Lung (tissue), 12 donors: ENCODE results near the gene VRK2. TPM values are rescaled to one million over a fixed set of nuclear protein-coding genes. Genes with fewer than 3 reads are reported as not detected.
"Not testable (repeated sequence)": the region's sequence is repeated elsewhere in the genome, so short reads cannot be mapped to it uniquely, and the experiment has no call there.

Experiments
- ATAC-seq: fragments of 200-7000 bp; cut with Tn5 transposase; one replicate; pipeline ENCODE4 v1.9.1; 2020; ENCODE audit warnings: moderate number of reproducible peaks; ENCODE audit not compliant: insufficient read depth, low FRiP score
- DNase-seq, 3 donors: peaks; one replicate each; pipeline ENCODE4 v3.0.0-alpha.2; 2013 to 2017
- H3K27ac ChIP-seq, 2 donors: one replicate each; pipeline ENCODE4 v1.5.1; 2013; ENCODE audit warnings: mild to moderate bottlenecking in 2 of 2, moderate library complexity in 2 of 2, control low read depth in 1 of 2, inconsistent platforms in 1 of 2, low read depth in 1 of 2, low read length in 1 of 2
- H3K27me3 ChIP-seq, 3 donors: one replicate each; pipeline ENCODE4 v1.5.1; 2013; ENCODE audit warnings: low read length in 2 of 3; ENCODE audit not compliant: control insufficient read depth in 3 of 3, insufficient read depth in 3 of 3
- H3K36me3 ChIP-seq, 4 donors: one replicate each; pipeline ENCODE4 v1.5.1; 2013; ENCODE audit warnings: low read length in 4 of 4, mild to moderate bottlenecking in 1 of 4, moderate library complexity in 1 of 4; ENCODE audit not compliant: control insufficient read depth in 4 of 4, insufficient read depth in 4 of 4
- H3K4me1 ChIP-seq, 5 donors: one replicate each; pipeline ENCODE4 v1.5.1; 2013; ENCODE audit warnings: low read length in 5 of 5, mild to moderate bottlenecking in 2 of 5, moderate library complexity in 1 of 5; ENCODE audit not compliant: control insufficient read depth in 5 of 5, insufficient read depth in 5 of 5
- H3K4me3 ChIP-seq: one replicate; pipeline ENCODE4 v1.5.1; 2013; ENCODE audit warnings: mild to moderate bottlenecking, control low read depth, moderate library complexity
- H3K9ac ChIP-seq, 2 donors: one replicate each; pipeline ENCODE4 v1.5.1; 2013; ENCODE audit warnings: low read length in 2 of 2, control low read depth in 1 of 2; ENCODE audit not compliant: insufficient read depth in 1 of 2
- H3K9me3 ChIP-seq, 4 donors: one replicate each; pipeline ENCODE4 v1.5.1; 2013; ENCODE audit warnings: low read length in 3 of 4, mild to moderate bottlenecking in 1 of 4, moderate library complexity in 1 of 4; ENCODE audit not compliant: control insufficient read depth in 4 of 4, insufficient read depth in 3 of 4
- WGBS, 2 donors: extraction: QIAGEN DNeasy Blood & Tissue Kit; methylation state at CpG; one replicate each; pipeline ENCODE4 v1.1.7; 2013; 5-methylcytosine and 5-hydroxymethylcytosine counted together
- polyA plus RNA-seq, 2 donors: library from polyadenylated mRNA; stranded (reverse); fragments of 200-250 nt; gene quantifications; one replicate each; pipeline ENCODE4 v1.2.1, GENCODE V29; 2013
- total RNA-seq, 2 donors: library from RNA; depleted of rRNA in 1 of 2; stranded (reverse); fragments of >200 nt in 1 of 2; gene quantifications; one replicate each; pipeline ENCODE4 v1.2.1, GENCODE V29; 2014 to 2021
- TF ChIP-seq, protein P1 (sequence below): IDR thresholded peaks from 2 replicates; pipeline ENCODE4 v1.5.1; 2012; ENCODE audit warnings: mild to moderate bottlenecking; ENCODE audit errors: control extremely low read depth, extremely low read depth
- donor health status: control.
- donor health status: control.
- donor health status: Bipolar disorder and iron deficiency.
- donor health status: healthy.
- donor health status: DM: yes; HTN: yes; CAD: no.

VRK2 gene
- total and polyA plus RNA-seq, 4 donors = 11.2 to 25.4 (median 14.7) TPM

DNA sequence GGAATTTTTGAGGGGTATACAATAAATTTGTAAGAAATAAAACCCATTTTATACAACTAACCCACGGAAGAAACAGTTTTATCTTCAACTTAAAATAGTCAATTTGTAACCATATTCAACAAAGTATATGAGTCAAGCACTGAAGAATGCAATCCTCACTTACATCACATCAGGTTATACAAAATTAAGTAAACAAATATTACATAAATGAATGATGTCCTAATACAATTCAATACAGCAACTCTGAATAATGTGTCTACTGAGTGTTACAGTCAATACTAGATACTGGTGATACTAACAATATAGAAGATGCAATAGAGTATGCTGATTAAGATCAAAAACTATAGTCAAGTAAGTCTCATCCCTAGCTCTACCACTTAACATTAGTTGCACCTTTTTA, 135.9 kb downstream of the VRK2 start:
- H3K27me3 ChIP-seq = no peaks in the 10 kb centered on the region
- no peak for DNase-seq
- TF ChIP-seq, protein P1, sequence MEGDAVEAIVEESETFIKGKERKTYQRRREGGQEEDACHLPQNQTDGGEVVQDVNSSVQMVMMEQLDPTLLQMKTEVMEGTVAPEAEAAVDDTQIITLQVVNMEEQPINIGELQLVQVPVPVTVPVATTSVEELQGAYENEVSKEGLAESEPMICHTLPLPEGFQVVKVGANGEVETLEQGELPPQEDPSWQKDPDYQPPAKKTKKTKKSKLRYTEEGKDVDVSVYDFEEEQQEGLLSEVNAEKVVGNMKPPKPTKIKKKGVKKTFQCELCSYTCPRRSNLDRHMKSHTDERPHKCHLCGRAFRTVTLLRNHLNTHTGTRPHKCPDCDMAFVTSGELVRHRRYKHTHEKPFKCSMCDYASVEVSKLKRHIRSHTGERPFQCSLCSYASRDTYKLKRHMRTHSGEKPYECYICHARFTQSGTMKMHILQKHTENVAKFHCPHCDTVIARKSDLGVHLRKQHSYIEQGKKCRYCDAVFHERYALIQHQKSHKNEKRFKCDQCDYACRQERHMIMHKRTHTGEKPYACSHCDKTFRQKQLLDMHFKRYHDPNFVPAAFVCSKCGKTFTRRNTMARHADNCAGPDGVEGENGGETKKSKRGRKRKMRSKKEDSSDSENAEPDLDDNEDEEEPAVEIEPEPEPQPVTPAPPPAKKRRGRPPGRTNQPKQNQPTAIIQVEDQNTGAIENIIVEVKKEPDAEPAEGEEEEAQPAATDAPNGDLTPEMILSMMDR = no peak
- no peak for ATAC-seq
- H3K27ac ChIP-seq = no peak overlapping the region
- H3K9ac ChIP-seq = no peak overlapping the region
- H3K4me1 ChIP-seq = no peaks in the 10 kb centered on the region
- H3K4me3 ChIP-seq = no peak overlapping the region
- 90 to 95% methylated on average over 1 of the region's 1 CpG for WGBS, 2 donors
- H3K9me3 ChIP-seq = no peaks in the 10 kb centered on the region
- H3K36me3 ChIP-seq = peaks cover 0 to 14% (median 0%) of the 10 kb centered on the region in 4 donors

DNA sequence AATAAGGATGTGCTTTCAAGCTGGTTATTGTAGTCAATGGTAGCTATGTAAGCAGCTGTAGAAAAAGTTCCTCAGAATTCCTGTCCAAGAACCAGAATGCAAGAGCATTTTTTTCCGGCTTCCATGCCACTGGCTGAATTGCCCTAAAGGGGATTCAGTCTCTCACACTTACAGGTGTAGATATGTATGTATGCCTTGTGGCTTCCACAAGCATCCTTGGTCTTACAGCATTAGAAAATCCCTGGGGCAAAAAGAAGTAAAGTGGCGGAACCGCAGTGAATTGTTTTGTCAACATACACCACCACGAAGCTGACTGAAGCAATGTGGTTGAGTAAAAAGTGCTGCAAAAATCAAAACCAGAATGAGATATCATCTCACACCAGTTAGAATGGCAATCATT, 139.9 kb downstream of the VRK2 start:
- H3K4me1 ChIP-seq = no peaks in the 10 kb centered on the region
- H3K4me3 ChIP-seq = no peak overlapping the region
- no peak overlapping the region for H3K27ac ChIP-seq
- no peak overlapping the region for H3K9ac ChIP-seq
- WGBS, 2 donors = 84% methylated on average over 4 of the region's 4 CpGs
- ATAC-seq (no peak), DNase-seq (no peak)
- H3K9me3 ChIP-seq = no peaks in the 10 kb centered on the region
- H3K27me3 ChIP-seq = no peaks in the 10 kb centered on the region
- peaks cover 0 to 11% (median 2%) of the 10 kb centered on the region in 4 donors for H3K36me3 ChIP-seq
- TF ChIP-seq, protein P1 = no peak

DNA sequence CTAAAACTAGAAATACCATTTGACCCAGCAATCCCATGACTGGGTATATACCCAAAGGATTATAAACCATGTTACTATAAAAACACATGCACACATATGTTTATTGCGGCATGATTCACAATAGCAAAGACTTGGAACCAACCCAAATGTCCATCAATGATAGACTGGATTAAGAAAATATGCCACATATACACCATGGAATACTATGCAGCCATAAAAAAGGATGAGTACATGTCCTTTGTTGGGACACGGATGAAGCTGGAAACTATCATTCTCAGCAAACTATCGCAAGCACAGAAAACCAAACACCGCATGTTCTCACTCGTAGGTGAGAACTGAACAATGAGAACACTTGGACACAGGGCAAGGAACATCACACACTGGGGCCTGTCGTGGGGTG, 140.4 kb downstream of the VRK2 start:
- peaks cover 0 to 11% (median 2%) of the 10 kb centered on the region in 4 donors for H3K36me3 ChIP-seq
- 93 to 98% methylated on average over 6 of the region's 6 CpGs for WGBS, 2 donors
- H3K4me1 ChIP-seq, H3K9ac ChIP-seq, DNase-seq, H3K4me3 ChIP-seq, H3K27me3 ChIP-seq, H3K27ac ChIP-seq, H3K9me3 ChIP-seq, ATAC-seq: not testable (repeated sequence)

DNA sequence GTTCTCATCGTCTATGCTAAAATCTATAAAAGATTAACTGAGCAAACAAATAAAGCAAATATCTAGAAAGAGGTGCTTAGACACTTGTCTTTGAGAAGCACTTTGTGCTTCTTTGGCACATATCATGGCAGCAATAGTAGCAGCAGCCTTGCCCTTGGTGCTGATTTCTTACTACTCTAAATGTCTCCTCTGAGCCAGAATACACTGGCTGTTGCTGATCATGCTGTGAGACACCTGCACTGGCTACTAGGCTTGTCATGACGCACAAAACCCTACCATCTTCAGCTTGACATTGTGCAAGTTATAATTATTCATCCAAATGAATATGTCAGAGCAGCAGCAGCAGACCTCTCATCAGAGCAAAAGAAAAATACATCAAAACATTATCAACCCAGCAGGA, 147.9 kb downstream of the VRK2 start:
- Histone ChIP-seq H3K4me1 (peaks cover 0 to 9% (median 0%) of the 10 kb centered on the region in 5 donors), H3K36me3 (peaks cover 0 to 10% (median 4%) of the 10 kb centered on the region in 4 donors), H3K9ac (no peak overlapping the region), H3K27ac (no peak overlapping the region), H3K4me3 (no peak overlapping the region), H3K27me3 (no peaks in the 10 kb centered on the region), H3K9me3 (no peaks in the 10 kb centered on the region)
- WGBS, 2 donors = 75 to 86% methylated on average over 2 of the region's 2 CpGs
- TF ChIP-seq, protein P1 = no peak
- DNase-seq = no peak
- ATAC-seq = no peak
